AG04449 (cell line): Measurements from ENCODE around the gene FAM156B.
"Not testable (repeated sequence)": the region's sequence is repeated elsewhere in the genome, so short reads cannot be mapped to it uniquely, and the experiment has no call there.

Experiments
- CTCF ChIA-PET: fragments of 350-600 bp; formaldehyde crosslinking; extraction: SDS; loops from one replicate; lab custom pipeline; 2021; ENCODE audit warnings: antibody characterized with exemption; lab: Yijun Ruan, JAX
- POLR2A ChIA-PET: fragments of 400-600, 350-600 bp; formaldehyde crosslinking; extraction: SDS; loops from one replicate; lab custom pipeline; 2020; ENCODE audit warnings: antibody characterized with exemption, inconsistent platforms; lab: Yijun Ruan, JAX
- DNase-seq: peaks from one replicate; pipeline ENCODE4 v3.0.0-alpha.2; 2010; ENCODE audit warnings: low read depth, low spot score
- H3K4me3 ChIP-seq: 2 replicates; pipeline ENCODE4 v1.5.1; 2011; ENCODE audit warnings: low read depth, mild to moderate bottlenecking, control low read depth, low read length

The FAM156B gene

DNA sequence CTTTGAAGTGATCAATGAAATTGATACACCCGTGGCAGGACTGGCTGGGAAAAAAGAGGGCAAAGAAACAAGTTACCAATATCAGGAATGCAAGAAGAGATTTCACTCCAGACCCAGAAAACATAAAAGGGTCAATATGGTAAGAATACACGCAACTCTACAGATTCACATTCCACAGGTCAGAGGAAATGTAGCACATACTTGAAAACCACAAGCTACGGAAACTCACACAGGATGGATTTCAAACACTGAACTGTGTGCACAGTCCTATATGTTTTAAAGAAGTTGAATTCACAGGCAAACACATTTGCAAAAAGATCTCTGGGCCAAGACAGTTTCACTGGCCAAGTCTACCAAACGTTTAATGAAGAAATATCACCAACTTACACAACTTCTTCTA, 52.2 kb downstream of the FAM156B start:
- CTCF ChIA-PET, DNase-seq, H3K4me3 ChIP-seq, POLR2A ChIA-PET: not testable (repeated sequence)

- CTCF ChIA-PET, H3K4me3 ChIP-seq, POLR2A ChIA-PET, DNase-seq: not testable (repeated sequence)
Observed at GRCh38 chrX:52949884-52950283, 52.8 kb downstream of the FAM156B start.
